HCT116 (cell line): ENCODE results near the gene UQCRFS1. TPM values are rescaled to one million over a fixed set of nuclear protein-coding genes. Genes with fewer than 3 reads are reported as not detected.
A peak's percentile ranks its signal among the peaks of the same experiment; 100 is the strongest.

Experiments
- ATAC-seq: fragments of 200-7000 bp; cut with Tn5 transposase; 2 replicates; pipeline ENCODE4 v1.9.1; 2020; ENCODE audit warnings: mild to moderate bottlenecking, moderate library complexity
- Bru-seq: library from RNA; stranded (reverse); fragments of 400-500 nt; gene quantifications from one replicate; lab custom pipeline; 2021; lab: Mats Ljungman, UMichigan
- BruChase-seq, 2 experiments: library from RNA; stranded (reverse); fragments of 400-500 nt; gene quantifications; one replicate each; lab custom pipeline; 2021; lab: Mats Ljungman, UMichigan
- BruUV-seq: library from RNA; stranded (reverse); fragments of 400-500 nt; replicated peaks from 2 replicates; lab custom pipeline; 2021; lab: Mats Ljungman, UMichigan
- CTCF ChIA-PET: fragments of 300-600 bp; sonication (Branson Sonifier 250); formaldehyde crosslinking; loops from one replicate; lab custom pipeline; 2021; ENCODE audit warnings: antibody characterized with exemption; lab: Charles Lee
- POLR2A ChIA-PET: fragments of 300-600, 350-600 bp; sonication (Branson Sonifier 250); formaldehyde crosslinking; loops from one replicate; lab custom pipeline; 2021; ENCODE audit warnings: antibody characterized with exemption; lab: Charles Lee
- RAD21 ChIA-PET, 2 experiments: fragments of 300-600 bp; sonication (Branson Sonifier 250); formaldehyde crosslinking; loops; one replicate each; lab custom pipeline; 2023; ENCODE audit warnings: low total read pairs in 2 of 2; ENCODE audit not compliant: uncharacterized antibody in 2 of 2, unreplicated experiment in 2 of 2, low non-redundant PET in 1 of 2; lab: Charles Lee
- DNase-seq: peaks from one replicate; pipeline ENCODE4 v3.0.0-alpha.2; 2010; ENCODE audit warnings: low read depth, low spot score
- H2AFZ ChIP-seq: fragments of 200-600 bp; shearing (Covaris generic), sonication (generic); 2 replicates; pipeline ENCODE4 v1.6.1; 2017; ENCODE audit warnings: low read depth, mixed run types, mixed read lengths, antibody characterized with exemption, low read length; ENCODE audit not compliant: poor library complexity, severe bottlenecking
- H3K27ac ChIP-seq: 2 replicates; pipeline ENCODE4 v1.5.1; 2012; ENCODE audit warnings: low read depth, low read length
- H3K27me3 ChIP-seq: fragments of 200-600 bp; sonication (generic); 2 replicates; pipeline ENCODE4 v1.6.1; 2016; ENCODE audit warnings: mixed run types, low read length, mixed read lengths; ENCODE audit not compliant: insufficient read depth
- H3K36me3 ChIP-seq, 2 experiments: fragments of 200-500 bp in 1 of 2; fragments of 200-600 bp in 1 of 2; sonication (Bioruptor generic) in 1 of 2; sonication (generic) in 1 of 2; 2 replicates each; pipeline versions ENCODE4 v1.5.1 to v1.6.1; 2014 to 2016; ENCODE audit warnings: low read length in 2 of 2, inconsistent platforms in 1 of 2, mixed read lengths in 1 of 2, mixed run types in 1 of 2; ENCODE audit not compliant: insufficient read depth in 2 of 2, control insufficient read depth in 1 of 2
- H3K4me1 ChIP-seq, 2 experiments: fragments of 200-600 bp in 1 of 2; sonication (generic) in 1 of 2; 2 replicates each; pipeline versions ENCODE4 v1.5.1 to v1.6.1; 2012 to 2017; ENCODE audit warnings: low read length in 2 of 2, inconsistent platforms in 1 of 2, mild to moderate bottlenecking in 1 of 2, mixed read lengths in 1 of 2, mixed run types in 1 of 2, moderate library complexity in 1 of 2; ENCODE audit not compliant: insufficient read depth in 2 of 2, control insufficient read depth in 1 of 2
- H3K4me2 ChIP-seq: fragments of 200-600 bp; sonication (generic); 2 replicates; pipeline ENCODE4 v1.6.1; 2017; ENCODE audit warnings: mixed run types, low read length, mixed read lengths
- H3K4me3 ChIP-seq, 2 experiments: fragments of 200-600 bp in 1 of 2; sonication (generic) in 1 of 2; replicated peaks in 1 of 2; 2 replicates each; pipeline ENCODE4 v1.5.1; 2011 to 2016; ENCODE audit warnings: low read length in 2 of 2, control low read depth in 1 of 2, low read depth in 1 of 2, mild to moderate bottlenecking in 1 of 2, mixed read lengths in 1 of 2, mixed run types in 1 of 2
- H3K79me2 ChIP-seq: fragments of 200-600 bp; sonication (generic); 2 replicates; pipeline ENCODE4 v1.6.1; 2017; ENCODE audit warnings: mild to moderate bottlenecking, mixed run types, low read length, moderate library complexity, mixed read lengths; ENCODE audit not compliant: insufficient read depth
- H3K9ac ChIP-seq: fragments of 200-600 bp; sonication (generic); 2 replicates; pipeline ENCODE4 v1.6.1; 2016; ENCODE audit warnings: low read length, mixed read lengths
- H3K9me2 ChIP-seq: fragments of 200-600 bp; sonication (generic), shearing (Covaris generic); 2 replicates; pipeline ENCODE4 v1.6.1; 2017; ENCODE audit warnings: mixed run types, mild to moderate bottlenecking, moderate library complexity; ENCODE audit not compliant: insufficient read depth
- H3K9me3 ChIP-seq, 2 experiments: fragments of 200-500 bp in 1 of 2; fragments of 200-600 bp in 1 of 2; sonication (Bioruptor generic) in 1 of 2; sonication (generic) in 1 of 2; 2 replicates each; pipeline ENCODE4 v1.6.1; 2014 to 2017; ENCODE audit warnings: low read length in 2 of 2, mixed read lengths in 2 of 2, inconsistent platforms in 1 of 2, low read depth in 1 of 2, mild to moderate bottlenecking in 1 of 2, mixed run types in 1 of 2, moderate library complexity in 1 of 2; ENCODE audit not compliant: control insufficient read depth in 1 of 2, insufficient read depth in 1 of 2
- H4K20me1 ChIP-seq: fragments of 200-600 bp; sonication (generic), shearing (Covaris generic); 2 replicates; pipeline ENCODE4 v1.6.1; 2017; ENCODE audit warnings: mixed run types, mild to moderate bottlenecking, moderate library complexity; ENCODE audit not compliant: insufficient read depth
- CBX3 ChIP-seq: IDR thresholded peaks from 2 replicates; pipeline ENCODE4 v1.6.1; 2012; ENCODE audit warnings: low read depth
- EZH2 ChIP-seq: fragments of 200-600 bp; sonication (generic); IDR thresholded peaks from 2 replicates; pipeline ENCODE4 v1.6.1; 2017; ENCODE audit warnings: antibody characterized with exemption, mixed run types
- EZH2phosphoT487 ChIP-seq: fragments of 200-600 bp; IDR thresholded peaks from 2 replicates; pipeline ENCODE4 v1.6.1; 2018; ENCODE audit warnings: antibody characterized with exemption, borderline replicate concordance
- FOSL1 ChIP-seq: IDR thresholded peaks from 2 replicates; pipeline ENCODE4 v1.6.1; 2012; ENCODE audit warnings: low read depth
- POLR2A ChIP-seq: IDR thresholded peaks from 2 replicates; pipeline ENCODE4 v1.7.0; 2011; ENCODE audit warnings: borderline replicate concordance; ENCODE audit not compliant: insufficient read depth, insufficient read length; ENCODE audit errors: extremely low read depth
- POLR2AphosphoS5 ChIP-seq: IDR thresholded peaks from 2 replicates; pipeline ENCODE4 v1.6.1; 2011; ENCODE audit warnings: mild to moderate bottlenecking, low read depth, low read length, moderate library complexity
- SIN3A ChIP-seq: IDR thresholded peaks from 2 replicates; pipeline ENCODE4 v1.6.1; 2012; ENCODE audit warnings: low read depth
- SP1 ChIP-seq: IDR thresholded peaks from 2 replicates; pipeline ENCODE4 v1.6.1; 2012; ENCODE audit warnings: low read depth
- SRF ChIP-seq: IDR thresholded peaks from 2 replicates; pipeline ENCODE4 v1.6.1; 2012; ENCODE audit warnings: low read depth
- YY1 ChIP-seq: IDR thresholded peaks from 2 replicates; pipeline ENCODE4 v1.6.1; 2011; ENCODE audit warnings: low read length, low read depth, moderate library complexity, mild to moderate bottlenecking; ENCODE audit not compliant: insufficient replicate concordance; ENCODE audit errors: extremely low read depth
- ZFX ChIP-seq: fragments of 450-650 bp; IDR thresholded peaks from 2 replicates; pipeline ENCODE4 v1.6.1; 2017
- ZNF274 ChIP-seq: fragments of 200-500 bp; sonication (Bioruptor generic); IDR thresholded peaks from 2 replicates; pipeline ENCODE4 v1.6.1; 2014; ENCODE audit warnings: mild to moderate bottlenecking, low read depth, low read length, inconsistent platforms
- intact Hi-C: fragments of 100-400 bp; cut with micrococcal nuclease; formaldehyde crosslinking; loops from 2 replicates; pipeline ENCODE4 v1.10.0; 2022
- long read RNA-seq: library from polyadenylated mRNA; unstranded; transcript quantifications from one replicate; pipeline ENCODE4 v2.0.0, GENCODE V29; 2021; ENCODE audit not compliant: unreplicated experiment
- polyA plus RNA-seq: library from polyadenylated mRNA; unstranded; fragments of >200 nt; gene quantifications from 2 replicates; pipeline ENCODE4 v1.2.1, GENCODE V29; 2012; ENCODE audit warnings: missing spikeins
- total RNA-seq: library from RNA; stranded (reverse); gene quantifications from one replicate; pipeline ENCODE4 v1.2.1, GENCODE V29; 2021; ENCODE audit not compliant: unreplicated experiment
- TF ChIP-seq, protein P1 (sequence below): IDR thresholded peaks from 2 replicates; pipeline ENCODE4 v1.6.1; 2012
- TF ChIP-seq, protein P2 (sequence below): IDR thresholded peaks from 2 replicates; pipeline ENCODE4 v1.6.1; 2012; ENCODE audit warnings: low read depth
- TF ChIP-seq, protein P3 (sequence below): IDR thresholded peaks from 2 replicates; pipeline ENCODE4 v1.6.1; 2011; ENCODE audit warnings: mild to moderate bottlenecking, low read length, moderate library complexity; ENCODE audit not compliant: insufficient replicate concordance; ENCODE audit errors: extremely low read depth
- TF ChIP-seq, protein P4 (sequence below): IDR thresholded peaks from 2 replicates; pipeline ENCODE4 v1.6.1; 2012

UQCRFS1 gene
- total RNA-seq (45.8 TPM), Bru-seq, nascent RNA (percentile 96 among the genes with signal in this experiment), BruChase-seq, experiment 1, labeled RNA remaining after a 6-hour chase (percentile 90 among the genes with signal in this experiment), BruChase-seq, experiment 2, labeled RNA remaining after a 2-hour chase (percentile 93 among the genes with signal in this experiment)
- 34.6 and 42.5 TPM in 2 replicates for polyA plus RNA-seq
- long read RNA-seq, transcript UQCRFS1-201 (2 exons, 3,475 nt): major isoform, 224 of 240 reads
- long read RNA-seq, partial matches to known transcripts: 0 of 240 reads
- long read RNA-seq, other reads (novel, unspliced or antisense): 16 of 240 reads

DNA sequence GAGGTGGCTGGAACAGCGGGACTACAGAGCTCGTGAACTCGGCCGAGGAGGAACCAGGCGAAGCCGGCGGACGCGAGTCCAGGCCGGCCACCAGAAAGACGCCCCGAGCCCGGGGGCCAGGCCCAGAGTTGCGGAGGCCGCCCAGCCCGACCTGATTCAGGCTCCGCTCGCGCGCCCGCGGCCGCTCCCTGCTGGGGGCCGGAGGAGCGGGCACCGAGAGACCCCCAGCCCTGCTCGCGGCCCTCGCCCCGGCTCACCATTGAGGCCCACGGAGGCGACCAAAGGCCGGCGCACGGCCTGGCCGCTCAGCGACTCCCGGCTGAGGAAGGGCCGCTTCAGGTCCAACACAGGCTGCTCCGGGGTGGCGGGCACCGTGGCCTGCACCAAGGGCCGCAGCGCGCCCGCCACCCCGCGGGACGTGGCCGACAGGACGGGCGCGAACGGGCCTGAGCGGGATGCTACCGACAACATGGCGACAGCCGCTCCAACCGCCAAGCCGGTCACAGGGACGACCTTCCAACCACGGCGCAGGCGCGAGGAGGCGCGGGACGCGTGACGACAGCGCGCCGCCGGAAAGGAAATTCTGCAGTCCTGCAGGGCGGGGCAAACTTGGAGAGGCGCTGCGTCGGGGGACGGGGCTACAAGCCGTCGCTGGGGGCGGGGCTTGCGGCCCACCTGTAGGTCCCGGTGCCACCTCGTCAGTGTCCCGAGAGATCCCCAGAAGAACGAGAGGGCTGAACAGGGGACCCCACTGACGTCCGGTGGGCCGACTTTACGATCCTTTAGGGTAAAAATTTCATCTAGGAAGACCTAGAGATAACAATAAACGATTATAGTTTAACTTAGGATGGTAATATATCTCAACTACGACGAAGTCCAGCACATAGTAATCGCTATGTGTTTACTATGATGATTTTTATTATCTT lies at the start of gene UQCRFS1:
Gene UQCRFS1, minus strand, starts transcription at position 504 of the 926 bp plus-strand sequence. Its CDS starts 33 bp downstream, at position 471.
- H2AFZ ChIP-seq: peak within 1 kb of the TSS; percentile 87
- H3K79me2 ChIP-seq: peaks cover 49% of the 10 kb centered on the region
- H3K4me1 ChIP-seq: peaks cover 3 to 16% of the 10 kb centered on the region in 2 experiments; a peak in 3 of 4 replicates
- peaks cover 4 to 12% of the 10 kb centered on the region in 2 experiments; a peak in 1 of 4 replicates for H3K36me3 ChIP-seq
- DNase-seq (peak; percentile 86), ATAC-seq (peak; percentile 99)
- CTCF ChIA-PET: no interaction called here
- RAD21 ChIA-PET: no interaction called here
- no peaks in the 10 kb centered on the region for H3K9me3 ChIP-seq
- peaks cover 15% of the 10 kb centered on the region; the same call in 1 of the 2 replicates for H4K20me1 ChIP-seq
- H3K9ac ChIP-seq: peak within 1 kb of the TSS; percentile 98
- intact Hi-C loops: loop anchor here (2.0 kb wide), 1 partner anchor 394 kb away; the partner anchor contains the start of gene POP4
- peak within 1 kb of the TSS; percentile 89 to 94 for H3K4me3 ChIP-seq
- POLR2A ChIA-PET: no interaction called here
- peak within 1 kb of the TSS; percentile 83 for H3K27ac ChIP-seq
- H3K27me3 ChIP-seq: peaks cover 4% of the 10 kb centered on the region; the same call in 1 of the 2 replicates
- BruUV-seq: no TSS peak
- no peaks in the 10 kb centered on the region for H3K9me2 ChIP-seq
- peak within 1 kb of the TSS; percentile 92 for H3K4me2 ChIP-seq
- TF ChIP-seq ZNF274: no peak
- TF ChIP-seq ZFX: peak; percentile 99
- TF ChIP-seq SRF: peak; percentile 62; the same call in 1 of the 2 replicates
- TF ChIP-seq EZH2phosphoT487: no peak
- peak; percentile 40; the same call in 1 of the 2 replicates for TF ChIP-seq SP1
- peak; percentile 61 for TF ChIP-seq YY1
- TF ChIP-seq, protein P1, sequence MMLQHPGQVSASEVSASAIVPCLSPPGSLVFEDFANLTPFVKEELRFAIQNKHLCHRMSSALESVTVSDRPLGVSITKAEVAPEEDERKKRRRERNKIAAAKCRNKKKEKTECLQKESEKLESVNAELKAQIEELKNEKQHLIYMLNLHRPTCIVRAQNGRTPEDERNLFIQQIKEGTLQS: no peak
- no peak for TF ChIP-seq CBX3
- TF ChIP-seq, protein P2, sequence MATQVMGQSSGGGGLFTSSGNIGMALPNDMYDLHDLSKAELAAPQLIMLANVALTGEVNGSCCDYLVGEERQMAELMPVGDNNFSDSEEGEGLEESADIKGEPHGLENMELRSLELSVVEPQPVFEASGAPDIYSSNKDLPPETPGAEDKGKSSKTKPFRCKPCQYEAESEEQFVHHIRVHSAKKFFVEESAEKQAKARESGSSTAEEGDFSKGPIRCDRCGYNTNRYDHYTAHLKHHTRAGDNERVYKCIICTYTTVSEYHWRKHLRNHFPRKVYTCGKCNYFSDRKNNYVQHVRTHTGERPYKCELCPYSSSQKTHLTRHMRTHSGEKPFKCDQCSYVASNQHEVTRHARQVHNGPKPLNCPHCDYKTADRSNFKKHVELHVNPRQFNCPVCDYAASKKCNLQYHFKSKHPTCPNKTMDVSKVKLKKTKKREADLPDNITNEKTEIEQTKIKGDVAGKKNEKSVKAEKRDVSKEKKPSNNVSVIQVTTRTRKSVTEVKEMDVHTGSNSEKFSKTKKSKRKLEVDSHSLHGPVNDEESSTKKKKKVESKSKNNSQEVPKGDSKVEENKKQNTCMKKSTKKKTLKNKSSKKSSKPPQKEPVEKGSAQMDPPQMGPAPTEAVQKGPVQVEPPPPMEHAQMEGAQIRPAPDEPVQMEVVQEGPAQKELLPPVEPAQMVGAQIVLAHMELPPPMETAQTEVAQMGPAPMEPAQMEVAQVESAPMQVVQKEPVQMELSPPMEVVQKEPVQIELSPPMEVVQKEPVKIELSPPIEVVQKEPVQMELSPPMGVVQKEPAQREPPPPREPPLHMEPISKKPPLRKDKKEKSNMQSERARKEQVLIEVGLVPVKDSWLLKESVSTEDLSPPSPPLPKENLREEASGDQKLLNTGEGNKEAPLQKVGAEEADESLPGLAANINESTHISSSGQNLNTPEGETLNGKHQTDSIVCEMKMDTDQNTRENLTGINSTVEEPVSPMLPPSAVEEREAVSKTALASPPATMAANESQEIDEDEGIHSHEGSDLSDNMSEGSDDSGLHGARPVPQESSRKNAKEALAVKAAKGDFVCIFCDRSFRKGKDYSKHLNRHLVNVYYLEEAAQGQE: no peak
- TF ChIP-seq, protein P3, sequence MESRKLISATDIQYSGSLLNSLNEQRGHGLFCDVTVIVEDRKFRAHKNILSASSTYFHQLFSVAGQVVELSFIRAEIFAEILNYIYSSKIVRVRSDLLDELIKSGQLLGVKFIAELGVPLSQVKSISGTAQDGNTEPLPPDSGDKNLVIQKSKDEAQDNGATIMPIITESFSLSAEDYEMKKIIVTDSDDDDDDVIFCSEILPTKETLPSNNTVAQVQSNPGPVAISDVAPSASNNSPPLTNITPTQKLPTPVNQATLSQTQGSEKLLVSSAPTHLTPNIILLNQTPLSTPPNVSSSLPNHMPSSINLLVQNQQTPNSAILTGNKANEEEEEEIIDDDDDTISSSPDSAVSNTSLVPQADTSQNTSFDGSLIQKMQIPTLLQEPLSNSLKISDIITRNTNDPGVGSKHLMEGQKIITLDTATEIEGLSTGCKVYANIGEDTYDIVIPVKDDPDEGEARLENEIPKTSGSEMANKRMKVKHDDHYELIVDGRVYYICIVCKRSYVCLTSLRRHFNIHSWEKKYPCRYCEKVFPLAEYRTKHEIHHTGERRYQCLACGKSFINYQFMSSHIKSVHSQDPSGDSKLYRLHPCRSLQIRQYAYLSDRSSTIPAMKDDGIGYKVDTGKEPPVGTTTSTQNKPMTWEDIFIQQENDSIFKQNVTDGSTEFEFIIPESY: no peak
- peak; percentile 82 for TF ChIP-seq POLR2AphosphoS5
- TF ChIP-seq FOSL1: no peak
- TF ChIP-seq POLR2A: no peak
- TF ChIP-seq, protein P4, sequence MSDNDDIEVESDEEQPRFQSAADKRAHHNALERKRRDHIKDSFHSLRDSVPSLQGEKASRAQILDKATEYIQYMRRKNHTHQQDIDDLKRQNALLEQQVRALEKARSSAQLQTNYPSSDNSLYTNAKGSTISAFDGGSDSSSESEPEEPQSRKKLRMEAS: peak; percentile 48; the same call in 1 of the 2 replicates
- no peak for TF ChIP-seq SIN3A
- TF ChIP-seq EZH2: no peak
